ENCODE data around the gene NQO1.
A peak's percentile ranks its signal among the peaks of the same experiment; 100 is the strongest.
"Not testable (repeated sequence)": the region's sequence is repeated elsewhere in the genome, so short reads cannot be mapped to it uniquely, and the experiment has no call there.

The NQO1 gene

GRCh38 chr16:69732101-69732500, 5.7 kb upstream of the NQO1 start:
- Mint-ChIP-seq H3K27me3 (ENCODE audit: low read depth) (no peaks in the 10 kb centered on the region), H3K4me1 (peaks cover 1% of the 10 kb centered on the region), H3K4me3 (no peak overlapping the region), H3K27ac (no peak overlapping the region), H3K36me3 (ENCODE audit: low read depth) (no peaks in the 10 kb centered on the region), H3K9me3 (no peaks in the 10 kb centered on the region)
- no peak for TF ChIP-seq CTCF (IDR thresholded peaks at IDR 0.05; ENCODE audit: unreplicated experiment in 3 of 3)

GRCh38 chr16:69731280-69731679, 4.9 kb upstream of the NQO1 start:
- H3K9me3 Mint-ChIP-seq; H3K36me3 Mint-ChIP-seq (ENCODE audit: low read depth); H3K4me3 Mint-ChIP-seq; H3K4me1 Mint-ChIP-seq; H3K27me3 Mint-ChIP-seq (ENCODE audit: low read depth); H3K27ac Mint-ChIP-seq: not testable (repeated sequence)

- not testable (repeated sequence) for H3K27me3 Mint-ChIP-seq (ENCODE audit: low read depth); H3K9me3 Mint-ChIP-seq; H3K4me3 Mint-ChIP-seq; H3K27ac Mint-ChIP-seq; H3K36me3 Mint-ChIP-seq (ENCODE audit: low read depth)
- peaks cover 24% of the 10 kb centered on the region for H3K4me1 Mint-ChIP-seq
Observed at GRCh38 chr16:69729030-69729429, 2.7 kb upstream of the NQO1 start.

DNA sequence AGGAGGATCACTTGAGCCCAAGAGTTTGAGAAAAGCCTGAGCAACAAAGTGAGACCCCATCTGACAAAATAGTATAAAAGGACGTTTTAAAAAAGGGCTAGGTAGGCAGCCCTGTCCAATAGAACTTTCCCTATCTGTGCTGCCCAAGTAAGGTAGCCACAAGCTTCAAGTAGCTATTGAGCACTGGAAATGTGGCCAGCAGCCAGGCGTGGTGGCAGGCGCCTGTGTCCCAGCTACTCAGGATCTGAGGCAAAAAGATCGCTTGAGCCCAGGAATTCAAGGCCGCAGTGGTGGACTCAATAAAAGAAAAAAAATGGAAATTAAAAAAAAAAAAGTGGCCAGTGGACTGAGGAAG, 1.5 kb upstream of the NQO1 start:
- H3K9me3 Mint-ChIP-seq: no peaks in the 10 kb centered on the region
- TF ChIP-seq CTCF (IDR thresholded peaks at IDR 0.05; ENCODE audit: unreplicated experiment in 3 of 3): no peak
- no peaks in the 10 kb centered on the region for H3K36me3 Mint-ChIP-seq (ENCODE audit: low read depth)
- peaks cover 24% of the 10 kb centered on the region for H3K4me1 Mint-ChIP-seq
- no peaks in the 10 kb centered on the region for H3K27me3 Mint-ChIP-seq (ENCODE audit: low read depth)
- no peak overlapping the region for H3K27ac Mint-ChIP-seq
- peak overlapping the region; percentile 15 to 53 (median 38) for H3K4me3 Mint-ChIP-seq

- Mint-ChIP-seq H3K27ac (peak overlapping the region; percentile 89 to 93 (median 91)), H3K4me3 (peak overlapping the region; percentile 88 to 93 (median 88)), H3K36me3 (ENCODE audit: low read depth) (peaks cover 4% of the 10 kb centered on the region), H3K9me3 (no peaks in the 10 kb centered on the region), H3K4me1 (peaks cover 24% of the 10 kb centered on the region), H3K27me3 (ENCODE audit: low read depth) (no peaks in the 10 kb centered on the region)
- TF ChIP-seq CTCF (IDR thresholded peaks at IDR 0.05; ENCODE audit: unreplicated experiment in 3 of 3): no peak
Observed at GRCh38 chr16:69725480-69726312, 664 bp downstream of the NQO1 start.

- Mint-ChIP-seq H3K4me3 (peak overlapping the region; percentile 88 to 93 (median 88)), H3K27ac (peak overlapping the region; percentile 61 to 90 (median 78)), H3K27me3 (ENCODE audit: low read depth) (no peaks in the 10 kb centered on the region), H3K4me1 (peaks cover 24% of the 10 kb centered on the region), H3K36me3 (ENCODE audit: low read depth) (peaks cover 4% of the 10 kb centered on the region), H3K9me3 (no peaks in the 10 kb centered on the region)
- TF ChIP-seq CTCF (IDR thresholded peaks at IDR 0.05; ENCODE audit: unreplicated experiment in 3 of 3): no peak
Observed at GRCh38 chr16:69724981-69725479, 1.3 kb downstream of the NQO1 start.

DNA sequence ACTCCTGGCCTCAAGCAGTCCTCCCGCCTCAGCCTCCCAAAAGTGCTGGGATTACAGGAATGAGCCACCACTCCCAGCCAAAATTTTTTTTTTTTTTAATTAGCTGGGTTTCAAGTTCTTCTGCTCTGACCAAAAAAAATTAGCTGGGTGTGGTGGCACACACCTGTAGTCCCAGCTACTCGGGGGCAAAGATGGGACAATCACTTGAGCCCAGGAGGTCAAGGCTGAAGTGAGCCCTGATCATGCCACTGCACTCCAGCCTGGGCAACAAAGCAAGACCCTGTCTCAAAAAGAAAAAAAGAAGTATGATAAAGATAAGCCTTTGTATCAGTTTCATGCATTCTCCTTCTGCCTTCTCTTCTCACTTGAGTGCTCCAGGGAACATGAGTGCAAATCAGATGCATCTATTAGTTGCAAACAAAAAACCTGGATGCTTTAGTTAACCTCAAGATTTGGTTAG, 1.9 kb downstream of the NQO1 start:
- TF ChIP-seq CTCF (IDR thresholded peaks at IDR 0.05; ENCODE audit: unreplicated experiment in 3 of 3): no peak
- Mint-ChIP-seq H3K4me3 (peak overlapping the region in 2 of 3 experiments; percentile 88 to 93), H3K4me1 (peaks cover 24% of the 10 kb centered on the region), H3K27ac (peak overlapping the region; percentile 61 to 90 (median 78)), H3K27me3 (ENCODE audit: low read depth) (no peaks in the 10 kb centered on the region), H3K36me3 (ENCODE audit: low read depth) (peaks cover 4% of the 10 kb centered on the region), H3K9me3 (no peaks in the 10 kb centered on the region)

Data from nephron (organoid).